ENCODE measurements around the gene NAB1.

DNA sequence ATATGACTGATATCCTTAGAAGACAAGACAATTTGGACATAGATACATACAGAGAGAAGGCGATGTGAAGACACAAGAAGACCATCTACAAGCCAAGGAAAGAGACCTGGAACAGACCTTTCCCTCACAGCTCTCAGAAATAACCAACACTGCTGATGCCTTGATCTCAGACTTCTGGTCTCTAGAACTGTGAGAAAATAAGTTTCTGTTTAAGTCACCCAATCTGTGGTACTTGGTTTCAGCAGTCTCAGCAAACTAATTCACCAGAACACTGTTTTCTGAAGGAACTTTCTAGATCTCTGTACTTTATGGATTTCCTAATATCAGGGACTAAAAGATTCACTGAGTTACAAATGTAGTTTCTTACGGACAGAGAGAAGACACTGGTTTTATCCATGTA, 58.8 kb downstream of the NAB1 start:
- TF ChIP-seq, protein P1, sequence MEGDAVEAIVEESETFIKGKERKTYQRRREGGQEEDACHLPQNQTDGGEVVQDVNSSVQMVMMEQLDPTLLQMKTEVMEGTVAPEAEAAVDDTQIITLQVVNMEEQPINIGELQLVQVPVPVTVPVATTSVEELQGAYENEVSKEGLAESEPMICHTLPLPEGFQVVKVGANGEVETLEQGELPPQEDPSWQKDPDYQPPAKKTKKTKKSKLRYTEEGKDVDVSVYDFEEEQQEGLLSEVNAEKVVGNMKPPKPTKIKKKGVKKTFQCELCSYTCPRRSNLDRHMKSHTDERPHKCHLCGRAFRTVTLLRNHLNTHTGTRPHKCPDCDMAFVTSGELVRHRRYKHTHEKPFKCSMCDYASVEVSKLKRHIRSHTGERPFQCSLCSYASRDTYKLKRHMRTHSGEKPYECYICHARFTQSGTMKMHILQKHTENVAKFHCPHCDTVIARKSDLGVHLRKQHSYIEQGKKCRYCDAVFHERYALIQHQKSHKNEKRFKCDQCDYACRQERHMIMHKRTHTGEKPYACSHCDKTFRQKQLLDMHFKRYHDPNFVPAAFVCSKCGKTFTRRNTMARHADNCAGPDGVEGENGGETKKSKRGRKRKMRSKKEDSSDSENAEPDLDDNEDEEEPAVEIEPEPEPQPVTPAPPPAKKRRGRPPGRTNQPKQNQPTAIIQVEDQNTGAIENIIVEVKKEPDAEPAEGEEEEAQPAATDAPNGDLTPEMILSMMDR (IDR thresholded peaks at IDR 0.05): no peak
- TF ChIP-seq POLR2AphosphoS5 (IDR thresholded peaks at IDR 0.05; ENCODE audit: low read depth, low read length): no peak
- TF ChIP-seq, protein P2, sequence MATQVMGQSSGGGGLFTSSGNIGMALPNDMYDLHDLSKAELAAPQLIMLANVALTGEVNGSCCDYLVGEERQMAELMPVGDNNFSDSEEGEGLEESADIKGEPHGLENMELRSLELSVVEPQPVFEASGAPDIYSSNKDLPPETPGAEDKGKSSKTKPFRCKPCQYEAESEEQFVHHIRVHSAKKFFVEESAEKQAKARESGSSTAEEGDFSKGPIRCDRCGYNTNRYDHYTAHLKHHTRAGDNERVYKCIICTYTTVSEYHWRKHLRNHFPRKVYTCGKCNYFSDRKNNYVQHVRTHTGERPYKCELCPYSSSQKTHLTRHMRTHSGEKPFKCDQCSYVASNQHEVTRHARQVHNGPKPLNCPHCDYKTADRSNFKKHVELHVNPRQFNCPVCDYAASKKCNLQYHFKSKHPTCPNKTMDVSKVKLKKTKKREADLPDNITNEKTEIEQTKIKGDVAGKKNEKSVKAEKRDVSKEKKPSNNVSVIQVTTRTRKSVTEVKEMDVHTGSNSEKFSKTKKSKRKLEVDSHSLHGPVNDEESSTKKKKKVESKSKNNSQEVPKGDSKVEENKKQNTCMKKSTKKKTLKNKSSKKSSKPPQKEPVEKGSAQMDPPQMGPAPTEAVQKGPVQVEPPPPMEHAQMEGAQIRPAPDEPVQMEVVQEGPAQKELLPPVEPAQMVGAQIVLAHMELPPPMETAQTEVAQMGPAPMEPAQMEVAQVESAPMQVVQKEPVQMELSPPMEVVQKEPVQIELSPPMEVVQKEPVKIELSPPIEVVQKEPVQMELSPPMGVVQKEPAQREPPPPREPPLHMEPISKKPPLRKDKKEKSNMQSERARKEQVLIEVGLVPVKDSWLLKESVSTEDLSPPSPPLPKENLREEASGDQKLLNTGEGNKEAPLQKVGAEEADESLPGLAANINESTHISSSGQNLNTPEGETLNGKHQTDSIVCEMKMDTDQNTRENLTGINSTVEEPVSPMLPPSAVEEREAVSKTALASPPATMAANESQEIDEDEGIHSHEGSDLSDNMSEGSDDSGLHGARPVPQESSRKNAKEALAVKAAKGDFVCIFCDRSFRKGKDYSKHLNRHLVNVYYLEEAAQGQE (IDR thresholded peaks at IDR 0.05; ENCODE audit: insufficient read depth in 1 of 2, low read depth in 2 of 2, low read length in 1 of 2): no peak

Measured in Panc1 (cell line).